ENCODE results near the gene GCGR. TPM values are rescaled to one million over a fixed set of nuclear protein-coding genes. Genes with fewer than 3 reads are reported as not detected.

The GCGR gene
- total RNA-seq, 2 experiments from 2014 or later: not detected

- peaks cover 25% of the 10 kb centered on the region for H3K4me1 ChIP-seq (ENCODE audit: insufficient read depth, low read length)
- H3K4me3 Mint-ChIP-seq: peak overlapping the region; percentile 88
- peaks cover 7% of the 10 kb centered on the region for H3K36me3 Mint-ChIP-seq (ENCODE audit: low read depth)
- no peaks in the 10 kb centered on the region for H3K9me3 Mint-ChIP-seq
- ChIA-PET POLR2A (interaction anchor here (0.6 to 2.8 kb wide), 8 partner anchors 9 to 553 kb away, joined by 3 to 13 read pairs (median 6); partner anchors contain the start of genes ARL16, HGS, MRPL12 and P4HB), CTCF (interaction anchor here (1.7 kb wide), 1 partner anchor 125 kb away, joined by 5 read pairs; no protein-coding TSS in a partner anchor)
- H3K27ac ChIP-seq (ENCODE audit: low read depth in 1 of 2, low read length in 2 of 2): peak overlapping the region; percentile 72 to 91
- H3K4me3 ChIP-seq (ENCODE audit: low read length): peak overlapping the region; percentile 65
- no peak for TF ChIP-seq CTCF (IDR thresholded peaks at IDR 0.05)
- no peaks in the 10 kb centered on the region for H3K27me3 Mint-ChIP-seq
- ATAC-seq (ENCODE audit: poor library complexity) (no peak), DNase-seq (no peak)
- peak overlapping the region; percentile 87 for H3K27ac Mint-ChIP-seq
- peaks cover 19% of the 10 kb centered on the region for H3K4me1 Mint-ChIP-seq (ENCODE audit: low read depth)
- H3K27me3 ChIP-seq (ENCODE audit: control insufficient read depth in 1 of 2, insufficient read depth in 2 of 2, low read length in 2 of 2): no peaks in the 10 kb centered on the region
- intact Hi-C loops (cut with DNase I, micrococcal nuclease): loop anchor here (1.0 to 5.0 kb wide), 5 partner anchors 26 to 83 kb away; partner anchors contain the start of genes P4HB (in 2 of the 2), ALYREF (in 1 of the 2), ANAPC11 (in 1 of the 2) and ARHGDIA (in 1 of the 2)
- H3K9me3 ChIP-seq (ENCODE audit: control insufficient read depth in 1 of 2, insufficient read depth in 1 of 2, low read length in 2 of 2): no peaks in the 10 kb centered on the region
- H3K36me3 ChIP-seq (ENCODE audit: insufficient read depth, low read length): peaks cover 5% of the 10 kb centered on the region
Measured at GRCh38 chr17:81833921-81834830, 30.2 kb downstream of the GCGR start.

GRCh38 chr17:81834831-81835267 lies 30.9 kb downstream of the GCGR start, which contains the start of gene PPP1R27:
Gene PPP1R27 (minus strand): TSS chr17:81835050. CDS start chr17:81834953, 97 bp downstream.
- DNase-seq (no peak), ATAC-seq (ENCODE audit: poor library complexity) (no peak)
- intact Hi-C loops (cut with DNase I, micrococcal nuclease): loop anchor here in 1 of 2 experiments (5.0 kb wide), 3 partner anchors 37 to 82 kb away; partner anchors contain the start of genes ALYREF, ANAPC11, ARHGDIA and SIRT7
- H3K36me3 Mint-ChIP-seq (ENCODE audit: low read depth): peaks cover 7% of the 10 kb centered on the region
- ChIA-PET CTCF (no interaction called here), POLR2A (no interaction called here)
- peak within 1 kb of the TSS; percentile 87 for H3K27ac Mint-ChIP-seq
- H3K27me3 Mint-ChIP-seq: no peaks in the 10 kb centered on the region
- no peaks in the 10 kb centered on the region for H3K9me3 Mint-ChIP-seq
- TF ChIP-seq CTCF (IDR thresholded peaks at IDR 0.05): no peak
- H3K4me1 ChIP-seq (ENCODE audit: insufficient read depth, low read length): peaks cover 25% of the 10 kb centered on the region
- peaks cover 3% of the 10 kb centered on the region for H3K36me3 ChIP-seq (ENCODE audit: insufficient read depth, low read length)
- H3K4me3 ChIP-seq (ENCODE audit: low read length): peak within 1 kb of the TSS; percentile 65
- no peaks in the 10 kb centered on the region for H3K27me3 ChIP-seq (ENCODE audit: control insufficient read depth in 1 of 2, insufficient read depth in 2 of 2, low read length in 2 of 2)
- peak within 1 kb of the TSS; percentile 72 to 91 for H3K27ac ChIP-seq (ENCODE audit: low read depth in 1 of 2, low read length in 2 of 2)
- peak within 1 kb of the TSS; percentile 88 for H3K4me3 Mint-ChIP-seq
- H3K4me1 Mint-ChIP-seq (ENCODE audit: low read depth): peaks cover 19% of the 10 kb centered on the region
- no peaks in the 10 kb centered on the region for H3K9me3 ChIP-seq (ENCODE audit: control insufficient read depth in 1 of 2, insufficient read depth in 1 of 2, low read length in 2 of 2)

GRCh38 chr17:81837641-81838040 lies 33.7 kb downstream of the GCGR start:
- Histone ChIP-seq H3K4me3 (ENCODE audit: low read length) (no peak overlapping the region), H3K27ac (ENCODE audit: low read depth in 1 of 2, low read length in 2 of 2) (no peak overlapping the region), H3K36me3 (ENCODE audit: insufficient read depth, low read length) (peaks cover under 1% of the 10 kb centered on the region), H3K9me3 (ENCODE audit: control insufficient read depth in 1 of 2, insufficient read depth in 1 of 2, low read length in 2 of 2) (no peaks in the 10 kb centered on the region), H3K27me3 (ENCODE audit: control insufficient read depth in 1 of 2, insufficient read depth in 2 of 2, low read length in 2 of 2) (no peaks in the 10 kb centered on the region), H3K4me1 (ENCODE audit: insufficient read depth, low read length) (peaks cover 11% of the 10 kb centered on the region)
- peak in 2 of 14 experiments; percentile 57 to 63 for DNase-seq
- ATAC-seq (ENCODE audit: poor library complexity): no peak
- CTCF ChIA-PET: no interaction called here
- Mint-ChIP-seq H3K27ac (no peak overlapping the region), H3K27me3 (no peaks in the 10 kb centered on the region), H3K36me3 (ENCODE audit: low read depth) (no peaks in the 10 kb centered on the region), H3K4me3 (no peak overlapping the region), H3K4me1 (ENCODE audit: low read depth) (peaks cover 4% of the 10 kb centered on the region), H3K9me3 (no peaks in the 10 kb centered on the region)
- POLR2A ChIA-PET: no interaction called here
- intact Hi-C loops (cut with DNase I, micrococcal nuclease): no loop called here
- TF ChIP-seq CTCF (IDR thresholded peaks at IDR 0.05): no peak

Measured in CD4-positive, alpha-beta T cell (primary cell).